Adrenal gland (tissue), 5 donors: ENCODE data around the gene NPBWR2.

Experiments used
- POLR2A ChIP-seq, 2 donors: fragments of 450-650 bp; IDR thresholded peaks; one replicate each; pipeline ENCODE4 v1.6.1; 2017; ENCODE audit warnings: antibody characterized with exemption in 2 of 2, mild to moderate bottlenecking in 2 of 2, moderate library complexity in 1 of 2
- TF ChIP-seq, protein P1 (sequence below), 6 experiments: fragments of 450-650 bp in 4 of 6; fragments of 200-600 bp in 2 of 6; sonication (generic) in 1 of 6; IDR thresholded peaks; 1 replicate in 5 of 6; 2 replicates in 1 of 6; pipeline versions ENCODE4 v1.5.1 to v1.8.0; 2016 to 2021; ENCODE audit warnings: antibody characterized with exemption in 6 of 6, mild to moderate bottlenecking in 2 of 6, moderate library complexity in 1 of 6
- donor health status: DM: no; HTN: no; CAD: no.

DNA sequence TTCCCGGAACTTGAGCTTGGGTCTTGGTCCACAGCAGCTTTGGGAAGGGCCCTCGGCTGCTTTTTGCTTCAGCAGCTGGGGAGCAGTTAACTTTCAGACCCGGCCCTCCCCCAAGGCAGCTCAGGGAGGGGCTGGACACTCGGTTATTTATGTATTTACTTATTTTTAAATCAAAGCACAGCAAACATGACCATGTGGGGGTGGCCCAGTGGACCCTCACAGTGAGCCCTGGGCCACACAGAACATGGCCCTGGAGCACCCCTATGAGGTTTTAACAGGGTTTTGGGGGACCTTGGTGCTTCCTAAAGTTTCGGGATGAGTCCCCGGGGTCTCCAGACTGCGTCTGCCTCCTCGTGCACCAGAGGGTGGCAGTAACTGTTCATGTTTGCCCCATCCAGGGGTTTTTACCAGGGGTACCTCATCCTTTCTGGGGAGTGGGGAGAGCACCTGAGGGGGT lies 26.6 kb upstream of the NPBWR2 start:
- TF ChIP-seq, protein P1, sequence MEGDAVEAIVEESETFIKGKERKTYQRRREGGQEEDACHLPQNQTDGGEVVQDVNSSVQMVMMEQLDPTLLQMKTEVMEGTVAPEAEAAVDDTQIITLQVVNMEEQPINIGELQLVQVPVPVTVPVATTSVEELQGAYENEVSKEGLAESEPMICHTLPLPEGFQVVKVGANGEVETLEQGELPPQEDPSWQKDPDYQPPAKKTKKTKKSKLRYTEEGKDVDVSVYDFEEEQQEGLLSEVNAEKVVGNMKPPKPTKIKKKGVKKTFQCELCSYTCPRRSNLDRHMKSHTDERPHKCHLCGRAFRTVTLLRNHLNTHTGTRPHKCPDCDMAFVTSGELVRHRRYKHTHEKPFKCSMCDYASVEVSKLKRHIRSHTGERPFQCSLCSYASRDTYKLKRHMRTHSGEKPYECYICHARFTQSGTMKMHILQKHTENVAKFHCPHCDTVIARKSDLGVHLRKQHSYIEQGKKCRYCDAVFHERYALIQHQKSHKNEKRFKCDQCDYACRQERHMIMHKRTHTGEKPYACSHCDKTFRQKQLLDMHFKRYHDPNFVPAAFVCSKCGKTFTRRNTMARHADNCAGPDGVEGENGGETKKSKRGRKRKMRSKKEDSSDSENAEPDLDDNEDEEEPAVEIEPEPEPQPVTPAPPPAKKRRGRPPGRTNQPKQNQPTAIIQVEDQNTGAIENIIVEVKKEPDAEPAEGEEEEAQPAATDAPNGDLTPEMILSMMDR (IDR thresholded peaks at IDR 0.05): peak in 3 of 6 experiments; percentile 13 to 37 (median 21)
- TF ChIP-seq POLR2A (IDR thresholded peaks at IDR 0.05): no peak
